Fibroblast of skin of left quadriceps (primary cell): ENCODE measurements around the gene GOSR2.
"Not testable (repeated sequence)": the region's sequence is repeated elsewhere in the genome, so short reads cannot be mapped to it uniquely, and the experiment has no call there.

Experiments
- DNase-seq, 2 experiments: peaks; one replicate each; pipeline ENCODE4 v3.0.0-alpha.2; 2013; ENCODE audit warnings: low read depth in 2 of 2

The GOSR2 gene

DNA sequence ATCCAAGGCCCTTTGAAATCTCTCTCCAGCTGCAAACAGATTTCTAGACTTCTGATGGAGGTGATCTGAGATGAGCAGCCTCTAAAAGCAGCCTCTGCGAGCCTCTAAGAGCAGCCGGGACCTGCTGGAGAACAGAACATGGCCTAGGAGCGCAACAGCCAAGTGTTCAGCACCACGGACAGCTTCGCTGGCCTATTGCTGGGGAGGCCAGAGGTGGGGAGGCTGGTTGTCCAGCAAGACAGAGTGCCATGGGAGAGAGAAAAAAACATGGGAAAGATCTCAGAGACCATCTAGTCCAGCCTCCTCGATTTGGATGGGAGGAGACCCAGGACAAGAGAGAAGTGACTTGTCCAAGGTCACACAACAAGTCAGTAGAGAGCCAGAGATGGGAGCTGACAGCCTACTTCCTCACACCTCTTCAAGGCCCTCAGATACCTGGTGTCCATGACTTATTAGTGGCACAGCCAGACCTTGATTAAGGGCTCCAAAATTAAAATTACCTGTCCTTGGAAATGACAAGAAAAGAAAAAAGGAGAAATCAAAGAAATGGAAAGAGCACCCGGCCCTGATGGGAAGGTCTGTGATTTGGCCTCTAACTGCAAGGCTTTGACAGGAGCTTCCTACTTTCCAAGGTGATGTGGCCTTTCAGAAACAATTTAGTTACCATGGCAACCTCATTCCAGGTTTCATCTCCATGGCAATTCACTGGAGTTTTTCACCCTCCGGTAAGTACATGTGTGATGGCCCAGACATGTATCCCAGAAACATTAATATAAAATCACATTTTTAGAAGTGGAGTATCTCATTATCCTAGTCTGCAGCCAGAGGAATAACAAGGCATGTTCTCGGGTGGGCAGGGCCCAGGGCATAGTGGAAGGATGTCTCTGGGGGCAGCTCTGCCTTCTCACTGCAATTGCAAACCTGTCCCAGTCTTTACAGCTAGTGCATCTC, 41.6 kb downstream of the GOSR2 start:
- no peak for DNase-seq

DNA sequence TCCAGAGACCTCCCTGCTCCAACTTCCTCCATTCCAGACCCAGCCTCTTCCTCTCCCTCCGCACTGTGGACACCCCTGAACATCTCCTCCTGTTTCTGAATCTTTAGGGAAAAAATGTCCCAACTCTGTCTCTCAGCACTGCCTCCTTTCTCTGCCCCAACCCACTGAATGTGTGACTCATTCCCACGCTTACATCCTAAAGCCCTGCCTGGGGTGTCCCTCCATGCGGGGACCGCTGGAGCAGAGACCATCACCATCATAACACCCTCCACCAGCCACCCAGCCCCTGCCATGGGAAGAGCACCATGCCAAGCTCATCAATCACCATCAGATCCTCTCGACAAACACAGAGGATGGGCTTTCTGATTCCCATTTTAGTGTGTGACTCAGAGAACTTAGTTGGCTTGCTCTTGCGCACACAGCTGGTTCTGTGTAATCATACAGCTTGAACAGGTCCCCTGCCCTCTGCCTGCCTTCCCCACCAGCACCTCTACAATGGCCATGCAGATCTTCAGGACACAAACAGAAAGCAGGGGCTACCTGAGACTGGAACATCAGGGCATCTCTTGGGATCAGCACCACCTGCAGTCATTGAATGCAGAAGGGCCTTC, 45.4 kb downstream of the GOSR2 start:
- DNase-seq: no peak

GRCh38 chr17:46968896-46969295, 45.9 kb downstream of the GOSR2 start:
- DNase-seq: no peak

- DNase-seq: no peak
Observed at GRCh38 chr17:46971647-46972300, 48.8 kb downstream of the GOSR2 start.

DNA sequence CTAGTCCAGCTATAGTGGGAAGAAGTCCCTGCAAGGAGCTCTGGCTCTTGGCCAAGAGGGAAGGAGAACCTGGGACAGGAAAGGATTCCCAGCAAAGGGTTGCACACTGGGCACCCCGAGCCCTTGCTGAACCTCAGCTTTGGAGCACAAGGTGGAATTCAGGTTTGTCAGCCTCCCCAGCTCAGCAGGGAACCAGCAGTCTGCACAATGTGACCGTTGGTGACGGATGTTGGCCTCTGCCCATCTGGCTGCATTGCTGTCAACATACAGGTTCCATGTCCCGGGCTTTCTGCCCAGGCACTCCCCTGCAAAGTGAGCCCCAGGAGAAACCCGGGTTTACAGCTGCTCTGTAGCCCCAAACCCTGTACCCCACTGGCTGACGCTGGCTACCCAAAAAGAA, 49.4 kb downstream of the GOSR2 start:
- no peak for DNase-seq

DNA sequence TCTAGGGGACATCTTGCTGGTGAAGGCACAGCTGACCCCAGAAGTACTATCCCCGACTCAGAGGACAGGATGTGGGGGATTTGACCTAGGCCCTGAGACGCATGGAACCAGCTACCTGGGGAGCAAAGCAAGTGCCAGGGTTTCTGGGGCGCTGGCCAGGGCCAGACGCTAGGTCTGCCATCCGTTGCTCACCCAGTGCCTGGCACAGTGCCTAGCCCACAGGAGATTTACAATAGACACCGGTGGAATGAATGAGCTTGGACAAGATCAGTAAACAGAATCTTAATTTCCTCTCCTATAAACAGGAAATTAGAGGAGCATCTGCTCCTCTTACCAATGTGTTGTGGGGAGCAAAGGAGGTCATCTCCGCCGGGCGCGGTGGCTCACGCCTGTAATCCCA, 51.1 kb downstream of the GOSR2 start:
- DNase-seq: no peak

DNA sequence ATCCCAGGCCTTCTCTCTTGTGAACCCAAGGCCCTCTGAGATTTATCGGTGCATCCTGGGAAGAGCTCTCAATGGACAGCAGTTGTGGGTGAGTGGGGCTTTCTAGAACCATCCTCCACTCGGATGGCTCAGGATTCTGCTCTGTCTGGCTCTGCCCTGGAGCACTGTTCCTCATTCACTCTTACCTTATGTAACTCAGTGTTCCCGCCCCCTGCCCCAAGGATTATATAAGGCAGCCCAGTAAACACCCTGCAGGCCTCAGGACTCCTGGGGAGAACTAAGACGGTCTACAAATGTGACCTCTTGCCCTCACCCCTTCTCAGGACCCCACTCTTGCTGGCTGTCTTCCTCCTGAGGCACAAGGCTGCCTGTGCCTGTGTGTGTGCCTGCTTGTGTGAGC, 52.3 kb downstream of the GOSR2 start:
- no peak for DNase-seq

DNA sequence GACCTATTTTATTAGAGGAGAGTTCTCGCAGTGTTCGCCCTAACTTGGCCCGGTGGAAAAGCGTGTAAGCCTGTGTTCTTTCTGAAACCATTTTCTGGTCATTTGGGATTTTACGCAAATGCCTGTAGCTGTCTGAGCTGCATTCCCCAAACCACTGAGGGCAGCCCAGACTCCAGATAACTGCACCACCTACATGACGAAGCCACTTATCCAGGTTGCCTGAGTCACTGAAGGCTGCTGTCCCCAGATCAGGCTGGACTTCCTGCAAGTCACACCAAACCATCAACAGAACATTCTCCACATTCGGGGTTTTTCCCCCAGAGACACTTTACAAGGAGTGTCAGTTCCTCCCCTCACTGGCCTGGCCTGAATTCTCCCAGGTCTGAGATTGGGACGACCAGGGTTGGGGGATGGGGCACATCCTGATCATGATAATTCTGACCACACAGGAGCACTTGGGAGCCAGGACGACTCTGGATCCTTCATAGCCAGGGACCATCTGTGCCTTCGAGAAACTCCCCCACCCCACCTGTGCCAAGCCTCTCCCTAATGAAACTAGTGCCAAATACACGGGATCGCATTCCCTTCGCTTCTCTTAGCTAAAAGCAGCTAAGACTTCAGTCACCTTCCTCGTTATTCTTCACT, 53.8 kb downstream of the GOSR2 start:
- DNase-seq: no peak

- no peak for DNase-seq
Observed at GRCh38 chr17:46977348-46977747, 54.4 kb downstream of the GOSR2 start.

DNA sequence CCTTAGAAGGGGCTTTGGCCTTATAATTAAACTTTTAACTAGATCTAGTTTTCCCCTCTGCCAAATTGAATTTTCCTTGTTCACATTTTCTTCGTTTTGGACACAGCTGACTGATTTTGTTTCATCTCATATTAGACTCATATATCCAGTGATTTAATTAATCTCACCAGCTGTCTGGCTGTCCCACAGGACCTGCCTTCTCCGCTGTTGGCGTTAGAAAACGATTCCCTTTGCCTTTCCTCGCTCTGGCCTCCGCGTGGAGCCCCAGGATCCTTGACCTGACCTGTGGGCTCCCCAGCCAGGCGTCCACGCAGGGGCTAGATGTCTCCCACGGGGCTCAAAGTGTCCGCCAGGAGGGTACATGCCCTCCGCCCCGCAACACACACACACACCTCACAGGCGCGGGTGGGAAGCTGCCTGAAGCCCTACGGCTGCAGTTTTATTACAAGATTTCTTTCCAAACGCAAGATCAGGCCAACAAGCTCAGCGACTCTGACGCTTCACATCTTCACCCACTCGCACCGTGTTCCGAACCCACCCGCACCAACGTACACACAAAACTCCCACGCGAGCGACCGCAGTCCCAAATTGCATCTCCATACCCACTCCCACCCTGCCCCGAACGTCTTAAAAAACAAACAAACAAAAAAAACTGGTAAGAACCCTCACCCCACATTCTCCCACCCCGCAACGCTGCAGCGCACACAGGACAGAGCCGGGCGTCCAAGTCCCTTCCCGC, 55.0 kb downstream of the GOSR2 start:
- no peak for DNase-seq

GRCh38 chr17:46978489-46979146, 55.7 kb downstream of the GOSR2 start:
- no peak for DNase-seq

DNA sequence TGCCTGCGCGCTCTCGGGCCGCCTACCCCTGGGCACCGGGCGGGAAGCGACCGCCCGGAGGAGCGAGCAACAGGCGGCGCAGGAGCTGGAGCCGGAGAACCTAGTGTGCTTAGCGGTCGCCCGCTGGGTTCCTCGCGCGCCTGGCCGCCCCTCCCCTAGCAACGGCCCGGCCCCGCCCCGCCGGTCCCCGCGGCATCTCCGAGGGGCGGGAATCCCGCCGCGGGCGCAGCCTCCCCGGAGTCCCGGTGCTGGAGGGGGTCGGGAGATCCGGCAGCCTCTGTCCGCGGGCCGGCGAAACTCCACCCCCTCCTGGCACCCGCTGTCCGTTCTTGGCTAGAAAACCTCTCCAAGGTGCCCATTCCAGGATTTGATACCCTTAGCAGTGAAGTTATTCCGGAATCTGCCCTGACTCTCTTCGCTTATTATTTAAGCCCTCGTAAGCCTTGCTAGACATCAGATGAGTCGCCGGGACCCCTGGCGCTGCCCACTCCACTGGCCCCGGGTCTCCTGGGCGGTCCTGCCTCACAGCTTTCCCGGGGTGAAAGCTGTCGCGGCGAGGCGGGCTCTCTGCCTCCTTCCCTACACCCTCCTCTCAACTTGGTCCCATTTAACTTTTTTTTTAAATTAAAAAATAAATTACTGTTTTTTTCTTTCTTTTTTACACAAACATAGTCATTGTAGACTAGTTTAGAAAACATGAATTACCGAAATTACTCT, 56.3 kb downstream of the GOSR2 start, which contains the start of gene RPRML:
RPRML (minus strand) TSS at position 107 of the 717 bp plus-strand sequence. CDS start 246 bp downstream, outside the sequence.
- DNase-seq: no peak

GRCh38 chr17:46982577-46982976, 59.6 kb downstream of the GOSR2 start:
- DNase-seq: no peak

- no peak for DNase-seq
Observed at GRCh38 chr17:46983782-46984181, 60.8 kb downstream of the GOSR2 start.

- DNase-seq: no peak
Observed at GRCh38 chr17:46984341-46984740, 61.4 kb downstream of the GOSR2 start.

GRCh38 chr17:46984892-46985291, 61.9 kb downstream of the GOSR2 start:
- no peak for DNase-seq

DNA sequence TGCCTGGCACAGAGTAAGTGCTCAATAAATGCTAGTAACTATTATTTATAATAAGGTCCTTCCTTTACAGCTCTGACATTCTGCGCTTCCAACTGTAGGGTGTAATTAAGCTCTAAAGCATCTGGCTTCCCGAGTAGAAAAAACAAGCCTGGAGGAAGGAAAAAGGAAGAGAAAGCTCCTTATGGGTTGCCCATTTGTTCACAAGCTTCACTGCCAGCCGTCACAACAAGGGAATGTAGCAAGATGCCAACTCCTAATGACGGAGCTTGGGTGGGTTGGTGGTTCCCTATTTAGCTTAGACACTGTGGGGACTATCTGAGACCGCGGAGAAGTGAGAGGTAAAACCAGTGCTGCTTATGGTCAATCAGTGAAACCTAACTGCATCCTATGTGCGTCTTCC, 63.4 kb downstream of the GOSR2 start:
- DNase-seq: no peak

DNA sequence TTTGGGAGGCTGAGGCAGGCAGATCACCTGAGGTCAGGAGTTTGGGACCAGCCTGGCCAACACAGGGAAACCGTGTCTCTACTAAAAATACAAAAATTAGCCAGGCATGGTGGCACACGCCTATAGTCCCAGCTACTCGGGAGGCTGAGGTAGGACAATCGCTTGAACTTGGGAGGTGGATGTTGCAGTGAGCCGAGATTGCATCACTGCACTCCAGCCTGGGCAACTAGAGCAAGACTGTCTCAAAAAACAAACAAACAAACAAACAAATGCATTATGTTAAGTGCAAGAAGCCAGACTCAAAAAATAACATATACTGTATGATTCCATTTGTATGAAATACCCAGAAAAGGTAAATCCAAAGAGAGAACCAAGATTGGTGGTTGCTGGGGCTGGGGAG, 65.0 kb downstream of the GOSR2 start:
- DNase-seq: not testable (repeated sequence)

DNA sequence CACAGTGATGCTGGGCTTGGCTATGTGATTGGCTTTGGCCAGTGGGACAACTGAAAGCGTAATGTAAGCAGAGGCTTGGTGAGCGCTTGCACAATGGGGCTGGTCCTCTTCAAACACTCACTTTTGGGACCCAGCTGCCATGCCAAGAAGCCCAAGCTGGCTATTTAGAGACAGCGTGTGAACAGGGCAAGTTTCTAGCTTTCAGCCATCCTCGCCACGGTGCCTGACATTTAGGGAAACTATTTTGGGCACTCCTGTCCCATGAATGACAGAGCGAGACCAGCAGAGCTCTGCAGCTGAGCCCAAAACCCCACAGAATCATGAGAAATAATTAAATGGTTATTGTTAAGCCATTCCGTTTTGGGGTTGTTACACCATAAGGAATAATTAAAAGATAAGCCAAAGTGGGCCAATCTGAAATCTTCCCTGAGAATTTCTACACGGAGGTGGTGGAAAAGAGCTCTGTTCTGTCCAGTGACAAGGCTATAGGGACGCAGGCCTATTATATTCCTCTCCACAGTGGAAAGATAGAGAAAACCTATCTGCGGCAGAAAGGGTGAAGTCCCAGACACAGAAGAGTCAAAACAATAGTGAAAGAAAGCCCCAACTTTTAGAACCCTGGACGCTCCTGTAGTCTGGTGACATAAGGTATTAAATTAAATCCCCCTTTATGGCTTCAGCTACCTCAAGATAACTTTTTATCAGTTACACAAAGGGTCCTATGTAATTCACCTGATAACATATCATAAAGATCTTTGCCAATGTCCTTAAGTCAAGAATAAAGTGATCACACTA, 66.9 kb downstream of the GOSR2 start:
- DNase-seq: no peak
